ENCODE measurements around the gene ETS2. TPM values are rescaled to one million over a fixed set of nuclear protein-coding genes. Genes with fewer than 3 reads are reported as not detected.

Gene ETS2
- total RNA-seq, 1 donor from 2014 or later, result 40.3 TPM

DNA sequence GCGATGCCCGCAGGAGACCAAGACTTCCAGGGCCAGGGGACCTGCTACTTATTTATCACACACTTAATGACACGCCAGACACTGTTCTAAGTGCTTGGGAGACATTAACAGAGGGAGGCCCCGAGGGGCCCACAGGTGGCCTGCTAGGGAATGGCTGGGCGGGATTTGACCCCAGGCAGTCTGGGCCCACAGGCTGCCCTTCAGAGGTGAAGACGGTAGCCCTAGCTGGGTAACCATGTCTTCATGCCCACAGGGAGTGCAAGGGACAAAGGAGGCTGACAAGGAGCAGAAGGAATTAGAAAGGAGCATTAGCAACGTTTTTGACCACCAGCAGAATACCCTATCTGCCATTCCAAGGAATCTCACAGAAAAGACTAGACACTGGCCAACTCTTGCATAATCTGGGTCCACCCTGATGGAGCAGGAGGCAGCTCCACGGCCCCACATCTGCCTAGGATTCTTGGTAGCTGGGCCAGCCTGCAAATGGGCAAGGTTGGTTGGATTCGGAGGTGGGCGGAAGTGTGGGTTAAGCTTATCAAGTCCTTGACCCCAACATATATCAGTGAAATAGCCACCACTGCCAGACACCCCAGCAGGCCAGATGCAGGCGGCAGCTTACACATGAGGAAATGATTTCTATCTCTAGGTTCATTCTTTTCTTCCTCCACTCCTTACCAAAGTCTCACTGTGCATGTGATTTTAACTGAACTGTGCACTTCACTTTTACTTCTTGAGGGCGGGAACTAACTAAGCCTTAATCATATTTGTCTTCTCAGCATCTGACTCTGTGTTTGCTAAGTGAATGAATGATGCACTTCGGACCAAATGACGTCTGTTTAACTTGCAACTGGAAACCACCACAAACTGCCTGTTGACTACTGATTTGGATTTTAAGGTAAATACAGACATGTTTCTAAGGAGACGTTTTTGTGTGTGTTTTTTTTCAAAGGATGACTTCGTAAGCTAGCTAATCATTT, 3.4 kb upstream of the ETS2 start:
- H3K9ac ChIP-seq (ENCODE audit: low read length), result no peak overlapping the region
- no peak overlapping the region for H3K4me3 ChIP-seq (ENCODE audit: insufficient read depth, low read depth, low read length)
- DNase-seq (ENCODE audit: low read depth), result no peak
- Mint-ChIP-seq H3K4me3 (ENCODE audit: unreplicated experiment) (no peak overlapping the region), H3K27ac (ENCODE audit: unreplicated experiment) (no peak overlapping the region), H3K36me3 (ENCODE audit: low read depth, unreplicated experiment) (no peaks in the 10 kb centered on the region), H3K27me3 (ENCODE audit: low read depth, unreplicated experiment) (no peaks in the 10 kb centered on the region), H3K9me3 (ENCODE audit: unreplicated experiment) (peaks cover 3% of the 10 kb centered on the region), H3K4me1 (ENCODE audit: low read depth, unreplicated experiment) (peaks cover 25% of the 10 kb centered on the region)
- no peak overlapping the region for H3K27ac ChIP-seq (ENCODE audit: low read depth, low read length)
- H3K9me3 ChIP-seq (ENCODE audit: insufficient read depth, low read depth, low read length), result no peaks in the 10 kb centered on the region
- TF ChIP-seq EZH2 (IDR thresholded peaks at IDR 0.05; ENCODE audit: insufficient read depth, low read length) (no peak), CTCF (IDR thresholded peaks at IDR 0.05; ENCODE audit: insufficient read depth, low read depth, low read length) (no peak)
- no peak overlapping the region for H3K4me2 ChIP-seq (ENCODE audit: low read length)
- peaks cover 27% of the 10 kb centered on the region for H3K4me1 ChIP-seq (ENCODE audit: insufficient read depth, low read length)
- H2AFZ ChIP-seq (ENCODE audit: low read depth, low read length), result no peak overlapping the region
- peaks cover 14% of the 10 kb centered on the region for H3K79me2 ChIP-seq (ENCODE audit: insufficient read depth, low read length)
- no peaks in the 10 kb centered on the region for H3K27me3 ChIP-seq (ENCODE audit: insufficient read depth, low read length)
- H3K36me3 ChIP-seq (ENCODE audit: insufficient read depth, low read length), result no peaks in the 10 kb centered on the region
- peaks cover 10% of the 10 kb centered on the region for H4K20me1 ChIP-seq (ENCODE audit: insufficient read depth, low read length)
- FAIRE-seq, result no peak

- Mint-ChIP-seq H3K27me3 (ENCODE audit: low read depth, unreplicated experiment) (no peaks in the 10 kb centered on the region), H3K4me1 (ENCODE audit: low read depth, unreplicated experiment) (peaks cover 27% of the 10 kb centered on the region), H3K27ac (ENCODE audit: unreplicated experiment) (no peak overlapping the region), H3K4me3 (ENCODE audit: unreplicated experiment) (no peak overlapping the region), H3K9me3 (ENCODE audit: unreplicated experiment) (peaks cover 3% of the 10 kb centered on the region), H3K36me3 (ENCODE audit: low read depth, unreplicated experiment) (no peaks in the 10 kb centered on the region)
- Histone ChIP-seq H3K4me1 (ENCODE audit: insufficient read depth, low read length) (peaks cover 28% of the 10 kb centered on the region), H4K20me1 (ENCODE audit: insufficient read depth, low read length) (peaks cover 19% of the 10 kb centered on the region), H3K9me3 (ENCODE audit: insufficient read depth, low read depth, low read length) (no peaks in the 10 kb centered on the region), H2AFZ (ENCODE audit: low read depth, low read length) (no peak overlapping the region), H3K79me2 (ENCODE audit: insufficient read depth, low read length) (peaks cover 23% of the 10 kb centered on the region), H3K36me3 (ENCODE audit: insufficient read depth, low read length) (no peaks in the 10 kb centered on the region), H3K27ac (ENCODE audit: low read depth, low read length) (no peak overlapping the region), H3K27me3 (ENCODE audit: insufficient read depth, low read length) (no peaks in the 10 kb centered on the region), H3K9ac (ENCODE audit: low read length) (no peak overlapping the region), H3K4me2 (ENCODE audit: low read length) (no peak overlapping the region), H3K4me3 (ENCODE audit: insufficient read depth, low read depth, low read length) (no peak overlapping the region)
- FAIRE-seq (no peak), DNase-seq (ENCODE audit: low read depth) (no peak)
- TF ChIP-seq EZH2 (IDR thresholded peaks at IDR 0.05; ENCODE audit: insufficient read depth, low read length), result no peak
- TF ChIP-seq CTCF (IDR thresholded peaks at IDR 0.05; ENCODE audit: insufficient read depth, low read depth, low read length), result no peak
Observed at GRCh38 chr21:38803075-38803660, 2.6 kb upstream of the ETS2 start.

Measured in astrocyte (in vitro differentiated cells and primary cell).